ENCODE results near the gene KLHL36. TPM values are rescaled to one million over a fixed set of nuclear protein-coding genes. Genes with fewer than 3 reads are reported as not detected.

The KLHL36 gene
- total and polyA plus RNA-seq, 9 of the 15 experiments (the other 6 are each of a cell fraction or from before 2014, with no cell fraction given), result 2.1 to 51.2 (median 18.5) TPM

DNA sequence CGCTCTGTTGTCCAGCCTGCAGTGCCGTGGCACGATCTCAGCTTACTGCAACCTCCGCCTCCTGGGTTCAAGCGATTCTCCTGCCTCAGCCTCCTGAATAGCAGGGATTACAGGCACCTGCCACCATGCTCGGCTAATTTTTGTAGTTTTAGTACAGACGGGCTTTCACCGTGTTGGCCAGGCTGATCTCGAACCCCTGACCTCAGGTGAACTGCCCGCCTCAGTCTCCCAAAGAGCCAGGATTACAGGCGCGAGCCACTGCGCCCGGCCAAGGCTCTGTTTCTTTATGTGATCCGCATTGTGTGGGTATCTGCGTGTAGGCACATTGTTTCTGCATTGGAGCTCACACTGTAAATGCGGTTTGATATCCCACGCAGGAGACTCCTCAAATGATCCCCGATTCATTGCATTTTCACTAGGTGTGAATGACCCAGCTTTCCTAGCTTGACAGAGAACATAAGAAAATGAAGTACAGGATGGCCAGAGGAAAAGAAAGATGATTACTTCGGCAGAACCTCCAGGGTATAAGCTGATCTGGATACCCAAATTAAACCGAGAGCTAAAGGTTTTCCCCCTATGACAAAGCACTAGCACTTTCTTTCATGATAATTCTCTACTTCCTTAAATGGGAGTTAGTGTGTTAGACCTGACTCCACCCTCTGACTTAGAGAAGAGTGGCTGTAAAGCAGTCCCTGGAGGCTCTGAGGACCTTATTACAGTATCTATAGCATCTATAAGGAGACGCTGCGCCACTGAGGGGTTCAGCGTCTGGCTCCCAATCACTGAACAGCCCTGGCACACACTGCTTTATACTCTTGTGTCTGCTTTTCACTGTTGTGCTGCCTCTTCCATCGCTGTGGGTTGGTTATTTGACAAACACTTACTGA, 47.7 kb upstream of the KLHL36 start (continued):
- TF ChIP-seq JUND (IDR thresholded peaks at IDR 0.05; ENCODE audit: borderline replicate concordance, low read depth, low read length) (peak; percentile 20; the same call in 1 of the 2 replicates), JUND (tag; IDR thresholded peaks at IDR 0.05; ENCODE audit: borderline replicate concordance, low read depth, low read length) (no peak), FOXJ2 (tag; IDR thresholded peaks at IDR 0.05) (peak; percentile 78), ZFP36 (IDR thresholded peaks at IDR 0.05; ENCODE audit: low read depth, low read length, partially characterized antibody) (peak; percentile 20), CHD1 (IDR thresholded peaks at IDR 0.05; ENCODE audit: low read length) (peak; percentile 56), CBX8 (IDR thresholded peaks at IDR 0.05; ENCODE audit: borderline replicate concordance, extremely low read depth, low read depth, low read length, poor library complexity, severe bottlenecking) (no peak), SMARCE1 (IDR thresholded peaks at IDR 0.05) (peak; percentile 31)
- TF ChIP-seq, protein P1, sequence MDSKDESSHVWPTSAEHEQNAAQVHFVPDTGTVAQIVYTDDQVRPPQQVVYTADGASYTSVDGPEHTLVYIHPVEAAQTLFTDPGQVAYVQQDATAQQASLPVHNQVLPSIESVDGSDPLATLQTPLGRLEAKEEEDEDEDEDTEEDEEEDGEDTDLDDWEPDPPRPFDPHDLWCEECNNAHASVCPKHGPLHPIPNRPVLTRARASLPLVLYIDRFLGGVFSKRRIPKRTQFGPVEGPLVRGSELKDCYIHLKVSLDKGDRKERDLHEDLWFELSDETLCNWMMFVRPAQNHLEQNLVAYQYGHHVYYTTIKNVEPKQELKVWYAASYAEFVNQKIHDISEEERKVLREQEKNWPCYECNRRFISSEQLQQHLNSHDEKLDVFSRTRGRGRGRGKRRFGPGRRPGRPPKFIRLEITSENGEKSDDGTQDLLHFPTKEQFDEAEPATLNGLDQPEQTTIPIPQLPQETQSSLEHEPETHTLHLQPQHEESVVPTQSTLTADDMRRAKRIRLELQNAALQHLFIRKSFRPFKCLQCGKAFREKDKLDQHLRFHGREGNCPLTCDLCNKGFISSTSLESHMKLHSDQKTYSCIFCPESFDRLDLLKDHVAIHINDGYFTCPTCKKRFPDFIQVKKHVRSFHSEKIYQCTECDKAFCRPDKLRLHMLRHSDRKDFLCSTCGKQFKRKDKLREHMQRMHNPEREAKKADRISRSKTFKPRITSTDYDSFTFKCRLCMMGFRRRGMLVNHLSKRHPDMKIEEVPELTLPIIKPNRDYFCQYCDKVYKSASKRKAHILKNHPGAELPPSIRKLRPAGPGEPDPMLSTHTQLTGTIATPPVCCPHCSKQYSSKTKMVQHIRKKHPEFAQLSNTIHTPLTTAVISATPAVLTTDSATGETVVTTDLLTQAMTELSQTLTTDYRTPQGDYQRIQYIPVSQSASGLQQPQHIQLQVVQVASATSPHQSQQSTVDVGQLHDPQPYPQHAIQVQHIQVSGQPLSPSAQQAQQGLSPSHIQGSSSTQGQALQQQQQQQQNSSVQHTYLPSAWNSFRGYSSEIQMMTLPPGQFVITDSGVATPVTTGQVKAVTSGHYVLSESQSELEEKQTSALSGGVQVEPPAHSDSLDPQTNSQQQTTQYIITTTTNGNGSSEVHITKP (IDR thresholded peaks at IDR 0.05; ENCODE audit: partially characterized antibody), result peak; percentile 8
- TF ChIP-seq, protein P2, sequence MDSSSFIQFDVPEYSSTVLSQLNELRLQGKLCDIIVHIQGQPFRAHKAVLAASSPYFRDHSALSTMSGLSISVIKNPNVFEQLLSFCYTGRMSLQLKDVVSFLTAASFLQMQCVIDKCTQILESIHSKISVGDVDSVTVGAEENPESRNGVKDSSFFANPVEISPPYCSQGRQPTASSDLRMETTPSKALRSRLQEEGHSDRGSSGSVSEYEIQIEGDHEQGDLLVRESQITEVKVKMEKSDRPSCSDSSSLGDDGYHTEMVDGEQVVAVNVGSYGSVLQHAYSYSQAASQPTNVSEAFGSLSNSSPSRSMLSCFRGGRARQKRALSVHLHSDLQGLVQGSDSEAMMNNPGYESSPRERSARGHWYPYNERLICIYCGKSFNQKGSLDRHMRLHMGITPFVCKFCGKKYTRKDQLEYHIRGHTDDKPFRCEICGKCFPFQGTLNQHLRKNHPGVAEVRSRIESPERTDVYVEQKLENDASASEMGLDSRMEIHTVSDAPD (CRISPR knock-in tag; IDR thresholded peaks at IDR 0.05), result no peak
- TF ChIP-seq, protein P3, sequence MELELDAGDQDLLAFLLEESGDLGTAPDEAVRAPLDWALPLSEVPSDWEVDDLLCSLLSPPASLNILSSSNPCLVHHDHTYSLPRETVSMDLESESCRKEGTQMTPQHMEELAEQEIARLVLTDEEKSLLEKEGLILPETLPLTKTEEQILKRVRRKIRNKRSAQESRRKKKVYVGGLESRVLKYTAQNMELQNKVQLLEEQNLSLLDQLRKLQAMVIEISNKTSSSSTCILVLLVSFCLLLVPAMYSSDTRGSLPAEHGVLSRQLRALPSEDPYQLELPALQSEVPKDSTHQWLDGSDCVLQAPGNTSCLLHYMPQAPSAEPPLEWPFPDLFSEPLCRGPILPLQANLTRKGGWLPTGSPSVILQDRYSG (tag; conservative IDR thresholded peaks at IDR 0.05; ENCODE audit: low read depth), result peak; percentile 31; the same call in 1 of the 2 replicates
- TF ChIP-seq, protein P4, sequence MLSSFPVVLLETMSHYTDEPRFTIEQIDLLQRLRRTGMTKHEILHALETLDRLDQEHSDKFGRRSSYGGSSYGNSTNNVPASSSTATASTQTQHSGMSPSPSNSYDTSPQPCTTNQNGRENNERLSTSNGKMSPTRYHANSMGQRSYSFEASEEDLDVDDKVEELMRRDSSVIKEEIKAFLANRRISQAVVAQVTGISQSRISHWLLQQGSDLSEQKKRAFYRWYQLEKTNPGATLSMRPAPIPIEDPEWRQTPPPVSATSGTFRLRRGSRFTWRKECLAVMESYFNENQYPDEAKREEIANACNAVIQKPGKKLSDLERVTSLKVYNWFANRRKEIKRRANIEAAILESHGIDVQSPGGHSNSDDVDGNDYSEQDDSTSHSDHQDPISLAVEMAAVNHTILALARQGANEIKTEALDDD (IDR thresholded peaks at IDR 0.05), result peak; percentile 18; the same call in 1 of the 2 replicates
